ENCODE results near the gene TLE6. TPM values are rescaled to one million over a fixed set of nuclear protein-coding genes. Genes with fewer than 3 reads are reported as not detected.

TLE6 gene
- total and polyA plus RNA-seq, 2 of the 13 experiments (the other 11 are each of a cell fraction or from before 2014, with no cell fraction given): 0.24 to 5.5 TPM

GRCh38 chr19:3042621-3043267 is 65.4 kb downstream of the TLE6 start:
- intact Hi-C loops (cut with micrococcal nuclease; ENCODE audit: unreplicated experiment): no loop called here

More at GRCh38 chr19:3042621-3043267, 65.4 kb downstream of the TLE6 start:
- no peak overlapping the region; a peak in 1 of 6 replicates for H3K4me3 ChIP-seq (replicated peaks in 1 of 3; ENCODE audit: insufficient read depth in 1 of 3, low read depth in 2 of 3, low read length in 3 of 3)
- in situ Hi-C loops (cut with HindIII; ENCODE audit: extremely low pct_ligation_motif_present, low pct_unique_long_range_greater_than_20kb): no loop called here
- CTCF ChIA-PET (ENCODE audit: low intra/inter-chr PET ratio, low total read pairs): no interaction called here
- H3K4me1 ChIP-seq (ENCODE audit: insufficient read depth, low read length): peaks cover 15% of the 10 kb centered on the region
- H3K27ac ChIP-seq (ENCODE audit: extremely low read length, insufficient read depth, low read length): no peak overlapping the region
- H3K27me3 ChIP-seq (ENCODE audit: control insufficient read depth in 1 of 2, insufficient read depth in 2 of 2, low read length in 2 of 2): peaks cover 2 to 5% of the 10 kb centered on the region in 2 experiments; a peak in 3 of 5 replicates
- H2AFZ ChIP-seq (ENCODE audit: low read length): no peak overlapping the region
- WGBS (ENCODE audit: low lambda C conversion rate): 40% methylated on average over 15 of the region's 15 CpGs
- no peaks in the 10 kb centered on the region for H3K79me2 ChIP-seq (ENCODE audit: insufficient read depth, low read length)
- H4K20me1 ChIP-seq (ENCODE audit: insufficient read depth, low read length): no peaks in the 10 kb centered on the region
- POLR2A ChIA-PET: no interaction called here
- no TSS peak for BruUV-seq (replicated peaks)
- peak overlapping the region; percentile 39; the same call in 1 of the 2 replicates for H3K4me2 ChIP-seq (ENCODE audit: low read depth, low read length)
- no peak overlapping the region for H3K9ac ChIP-seq (ENCODE audit: insufficient read depth, low read depth, low read length)
- ATAC-seq (no peak), FAIRE-seq (no peak), DNase-seq (ENCODE audit: low spot score) (no peak)
- H3K36me3 ChIP-seq (replicated peaks in 1 of 2; ENCODE audit: control insufficient read depth in 1 of 2, insufficient read depth in 2 of 2, low read length in 2 of 2): no peaks in the 10 kb centered on the region
- no peak for TF ChIP-seq HOXD1 (CRISPR knock-in tag; IDR thresholded peaks at IDR 0.05)
- TF ChIP-seq ZNF770 (CRISPR knock-in tag; IDR thresholded peaks at IDR 0.05): peak; percentile 41; the same call in 1 of the 2 replicates
- no peaks in the 10 kb centered on the region for H3K9me3 ChIP-seq (ENCODE audit: low read length)

Other genes starting within 250 kb of the TLE6 start
- gene SLC39A3, start 237.5 kb upstream of the TLE6 start, total RNA-seq (2016; rRNA removed; fragmentation: Illumina TruSeq; extraction: Trizol): 25.0 and 41.6 TPM in 2 replicates
- 33.6 and 34.2 TPM in 2 replicates for gene SLC39A3, start 237.5 kb upstream of the TLE6 start, polyA plus RNA-seq (2011; rRNA removed)
- gene SGTA, start 194.3 kb upstream of the TLE6 start, total RNA-seq (2016; rRNA removed; fragmentation: Illumina TruSeq; extraction: Trizol): 47.4 and 47.5 TPM in 2 replicates
- gene SGTA, start 194.3 kb upstream of the TLE6 start, polyA plus RNA-seq (2011; rRNA removed): 43.0 and 43.9 TPM in 2 replicates
- 98.1 and 116 TPM in 2 replicates for gene THOP1, start 192.1 kb upstream of the TLE6 start, total RNA-seq (2016; rRNA removed; fragmentation: Illumina TruSeq; extraction: Trizol)
- 74.4 and 81.4 TPM in 2 replicates for gene THOP1, start 192.1 kb upstream of the TLE6 start, polyA plus RNA-seq (2011; rRNA removed)
- gene ZNF554, start 157.7 kb upstream of the TLE6 start, total RNA-seq (2016; rRNA removed; fragmentation: Illumina TruSeq; extraction: Trizol): 2.7 and 3.0 TPM in 2 replicates
- 2.2 and 2.4 TPM in 2 replicates for gene ZNF554, start 157.7 kb upstream of the TLE6 start, polyA plus RNA-seq (2011; rRNA removed)
- 8.0 and 12.4 TPM in 2 replicates for gene ZNF555, start 136.1 kb upstream of the TLE6 start, total RNA-seq (2016; rRNA removed; fragmentation: Illumina TruSeq; extraction: Trizol)
- gene ZNF555, start 136.1 kb upstream of the TLE6 start, polyA plus RNA-seq (2011; rRNA removed): 5.0 and 5.3 TPM in 2 replicates
- gene ZNF556, start 110.2 kb upstream of the TLE6 start, total RNA-seq (2016; rRNA removed; fragmentation: Illumina TruSeq; extraction: Trizol): 28.6 and 41.2 TPM in 2 replicates
- gene ZNF556, start 110.2 kb upstream of the TLE6 start, polyA plus RNA-seq (2011; rRNA removed): 4.2 and 5.5 TPM in 2 replicates
- 17.5 and 25.8 TPM in 2 replicates for gene ZNF57, start 76.6 kb upstream of the TLE6 start, total RNA-seq (2016; rRNA removed; fragmentation: Illumina TruSeq; extraction: Trizol)
- 6.6 and 8.0 TPM in 2 replicates for gene ZNF57, start 76.6 kb upstream of the TLE6 start, polyA plus RNA-seq (2011; rRNA removed)
- gene ZNF77, start 32.6 kb upstream of the TLE6 start, total RNA-seq (2016; rRNA removed; fragmentation: Illumina TruSeq; extraction: Trizol): 11.5 and 12.6 TPM in 2 replicates
- 7.1 and 7.8 TPM in 2 replicates for gene ZNF77, start 32.6 kb upstream of the TLE6 start, polyA plus RNA-seq (2011; rRNA removed)
- gene TLE2, start 51.7 kb downstream of the TLE6 start, total RNA-seq (2016; rRNA removed; fragmentation: Illumina TruSeq; extraction: Trizol): 0.07 TPM in 1 of 2 replicates, not detected in the other
- 0.72 and 0.81 TPM in 2 replicates for gene TLE2, start 51.7 kb downstream of the TLE6 start, polyA plus RNA-seq (2011; rRNA removed)
- 51.6 and 62.8 TPM in 2 replicates for gene TLE5, start 84.9 kb downstream of the TLE6 start, total RNA-seq (2016; rRNA removed; fragmentation: Illumina TruSeq; extraction: Trizol)
- gene TLE5, start 84.9 kb downstream of the TLE6 start, polyA plus RNA-seq (2011; rRNA removed): 189 and 246 TPM in 2 replicates
- gene GNA11, start 116.8 kb downstream of the TLE6 start, total RNA-seq (2016; rRNA removed; fragmentation: Illumina TruSeq; extraction: Trizol): 18.8 and 26.8 TPM in 2 replicates
- gene GNA11, start 116.8 kb downstream of the TLE6 start, polyA plus RNA-seq (2011; rRNA removed): 16.0 and 16.8 TPM in 2 replicates
- gene GNA15, start 158.5 kb downstream of the TLE6 start, total RNA-seq (2016; rRNA removed; fragmentation: Illumina TruSeq; extraction: Trizol): not detected in 2 replicates
- gene GNA15, start 158.5 kb downstream of the TLE6 start, polyA plus RNA-seq (2011; rRNA removed): not detected in 2 replicates
- 0.07 TPM in 1 of 2 replicates, not detected in the other for gene S1PR4, start 201.2 kb downstream of the TLE6 start, total RNA-seq (2016; rRNA removed; fragmentation: Illumina TruSeq; extraction: Trizol)
- gene S1PR4, start 201.2 kb downstream of the TLE6 start, polyA plus RNA-seq (2011; rRNA removed): 0.09 and 0.33 TPM in 2 replicates
- 20.0 and 56.0 TPM in 2 replicates for gene NCLN, start 208.4 kb downstream of the TLE6 start, total RNA-seq (2016; rRNA removed; fragmentation: Illumina TruSeq; extraction: Trizol)
- 42.6 and 55.5 TPM in 2 replicates for gene NCLN, start 208.4 kb downstream of the TLE6 start, polyA plus RNA-seq (2011; rRNA removed)
- gene CELF5, start 247.1 kb downstream of the TLE6 start, total RNA-seq (2016; rRNA removed; fragmentation: Illumina TruSeq; extraction: Trizol): 0.14 and 0.31 TPM in 2 replicates
- gene CELF5, start 247.1 kb downstream of the TLE6 start, polyA plus RNA-seq (2011; rRNA removed): 0.84 and 0.91 TPM in 2 replicates

All from HepG2 (cell line).